Ovary (tissue), 9 donors: Measurements from ENCODE around the gene SLC11A1. TPM values are rescaled to one million over a fixed set of nuclear protein-coding genes. Genes with fewer than 3 reads are reported as not detected.

ENCODE experiments used
- DNase-seq, 5 donors: peaks; one replicate each; pipeline ENCODE4 v3.0.0-alpha.2; 2019 to 2020
- H3K27ac ChIP-seq, 2 donors: fragments of 200-600 bp; one replicate each; pipeline versions ENCODE4 v1.5.1 to v1.8.0; 2019 to 2022
- H3K27me3 ChIP-seq: fragments of 200-600 bp; one replicate; pipeline ENCODE4 v1.8.0; 2022
- H3K36me3 ChIP-seq: fragments of 200-600 bp; sonication (generic); one replicate; pipeline ENCODE4 v1.5.1; 2019
- H3K4me1 ChIP-seq: one replicate; pipeline ENCODE4 v1.8.1; 2013; ENCODE audit warnings: mild to moderate bottlenecking, moderate library complexity; ENCODE audit not compliant: insufficient read depth
- H3K4me3 ChIP-seq: fragments of 200-600 bp; sonication (generic); one replicate; pipeline ENCODE4 v1.5.1; 2017
- H3K9me3 ChIP-seq, 2 donors: fragments of 200-600 bp in 1 of 2; sonication (generic) in 1 of 2; one replicate each; pipeline versions ENCODE4 v1.5.1 to v1.8.1; 2013 to 2019; ENCODE audit warnings: mild to moderate bottlenecking in 1 of 2, moderate library complexity in 1 of 2
- EP300 ChIP-seq: sonication (generic); formaldehyde crosslinking; IDR thresholded peaks from one replicate; pipeline ENCODE4 v1.6.1; 2017; ENCODE audit warnings: antibody characterized with exemption
- POLR2A ChIP-seq: fragments of 450-650 bp; IDR thresholded peaks from one replicate; pipeline ENCODE4 v1.6.1; 2017; ENCODE audit warnings: antibody characterized with exemption, mild to moderate bottlenecking, moderate library complexity
- WGBS, 3 donors: extraction: QIAGEN DNeasy Blood & Tissue Kit in 1 of 3; methylation state at CpG; one replicate each; pipeline versions ENCODE4 v1.1.5 to v1.1.7; 2013 to 2017; 5-methylcytosine and 5-hydroxymethylcytosine counted together
- intact Hi-C, 4 donors: fragments of 100-400 bp; cut with DNase I; formaldehyde crosslinking; loops; one replicate each; pipeline versions ENCODE4 v1.11.0 to v1.15.1; 2022 to 2023
- polyA plus RNA-seq, 2 donors: library from polyadenylated mRNA; stranded (reverse); fragments of 200-250 nt in 1 of 2; fragments of 350-450 nt in 1 of 2; fragmentation: Illumina TruSeq in 1 of 2; extraction: RNeasy Lipid Tissue Mini Kit (QIAGEN cat#74804) in 1 of 2; gene quantifications; one replicate each; pipeline ENCODE4 v1.2.3, GENCODE V29; 2013 to 2014
- total RNA-seq, 7 donors: library from RNA; depleted of rRNA in 2 of 7; stranded (reverse); fragments of >200 nt in 2 of 7; fragmentation: NEBNext Ultra II Directional in 3 of 7; extraction: Animal tissue kit (Norgen Biotek cat#: 25700) in 3 of 7; gene quantifications; one replicate each; pipeline versions ENCODE4 v1.1.0 to v1.2.4, GENCODE V29; 2016 to 2023
- TF ChIP-seq, protein P1 (sequence below), 3 donors: fragments of 450-650 bp in 2 of 3; fragments of 200-600 bp in 1 of 3; IDR thresholded peaks; one replicate each; pipeline versions ENCODE4 v1.5.1 to v1.8.0; 2016 to 2022; ENCODE audit warnings: antibody characterized with exemption in 3 of 3, mild to moderate bottlenecking in 1 of 3
- donor health status: DM: no; HTN: no; CAD: no; lungs with moderate emphysema.
- donor health status: DM: no; HTN: no; CAD: no.
- donor health status: Bipolar disorder and iron deficiency.
- donor health status: DM: yes; HTN: yes; CAD: no.
- donor health status: DM: no; HTN: no; CAD: no.
- donor health status: DM: yes; HTN: yes; CAD: no.

The SLC11A1 gene
- total and polyA plus RNA-seq, 9 donors: 0.83 to 28.9 (median 5.4) TPM

DNA sequence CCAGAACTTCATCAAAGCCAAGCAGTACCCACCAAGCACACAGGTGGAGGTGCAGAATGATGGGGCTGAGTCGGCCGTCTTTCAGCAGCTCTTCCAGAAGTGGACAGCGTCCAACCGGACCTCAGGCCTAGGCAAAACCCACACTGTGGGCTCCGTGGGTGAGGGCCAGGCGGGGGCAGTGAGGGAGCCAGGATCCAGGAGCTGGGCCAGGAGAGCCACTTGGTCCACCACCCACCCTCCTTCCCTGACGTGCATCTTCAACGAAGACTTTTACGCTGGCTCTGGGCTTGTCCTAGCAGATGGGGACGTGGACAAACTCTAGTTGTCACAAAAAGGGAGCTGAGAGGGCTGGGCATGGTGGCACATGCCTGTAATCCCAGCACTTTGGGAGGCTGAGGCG is 48.6 kb downstream of the SLC11A1 start:
- H3K4me3 ChIP-seq: no peak overlapping the region
- 88 to 92% (median 91%) methylated on average over 11 of the region's 11 CpGs for WGBS, 3 donors
- H3K36me3 ChIP-seq: no peaks in the 10 kb centered on the region
- H3K27ac ChIP-seq: no peak overlapping the region
- intact Hi-C loops: no loop called here
- no peaks in the 10 kb centered on the region for H3K9me3 ChIP-seq
- H3K4me1 ChIP-seq: no peaks in the 10 kb centered on the region
- TF ChIP-seq, protein P1, sequence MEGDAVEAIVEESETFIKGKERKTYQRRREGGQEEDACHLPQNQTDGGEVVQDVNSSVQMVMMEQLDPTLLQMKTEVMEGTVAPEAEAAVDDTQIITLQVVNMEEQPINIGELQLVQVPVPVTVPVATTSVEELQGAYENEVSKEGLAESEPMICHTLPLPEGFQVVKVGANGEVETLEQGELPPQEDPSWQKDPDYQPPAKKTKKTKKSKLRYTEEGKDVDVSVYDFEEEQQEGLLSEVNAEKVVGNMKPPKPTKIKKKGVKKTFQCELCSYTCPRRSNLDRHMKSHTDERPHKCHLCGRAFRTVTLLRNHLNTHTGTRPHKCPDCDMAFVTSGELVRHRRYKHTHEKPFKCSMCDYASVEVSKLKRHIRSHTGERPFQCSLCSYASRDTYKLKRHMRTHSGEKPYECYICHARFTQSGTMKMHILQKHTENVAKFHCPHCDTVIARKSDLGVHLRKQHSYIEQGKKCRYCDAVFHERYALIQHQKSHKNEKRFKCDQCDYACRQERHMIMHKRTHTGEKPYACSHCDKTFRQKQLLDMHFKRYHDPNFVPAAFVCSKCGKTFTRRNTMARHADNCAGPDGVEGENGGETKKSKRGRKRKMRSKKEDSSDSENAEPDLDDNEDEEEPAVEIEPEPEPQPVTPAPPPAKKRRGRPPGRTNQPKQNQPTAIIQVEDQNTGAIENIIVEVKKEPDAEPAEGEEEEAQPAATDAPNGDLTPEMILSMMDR (IDR thresholded peaks at IDR 0.05): no peak
- TF ChIP-seq EP300 (no peak), POLR2A (no peak)
- H3K27me3 ChIP-seq: no peaks in the 10 kb centered on the region
- peak in 2 of 5 donors; percentile 9 to 18 for DNase-seq

DNA sequence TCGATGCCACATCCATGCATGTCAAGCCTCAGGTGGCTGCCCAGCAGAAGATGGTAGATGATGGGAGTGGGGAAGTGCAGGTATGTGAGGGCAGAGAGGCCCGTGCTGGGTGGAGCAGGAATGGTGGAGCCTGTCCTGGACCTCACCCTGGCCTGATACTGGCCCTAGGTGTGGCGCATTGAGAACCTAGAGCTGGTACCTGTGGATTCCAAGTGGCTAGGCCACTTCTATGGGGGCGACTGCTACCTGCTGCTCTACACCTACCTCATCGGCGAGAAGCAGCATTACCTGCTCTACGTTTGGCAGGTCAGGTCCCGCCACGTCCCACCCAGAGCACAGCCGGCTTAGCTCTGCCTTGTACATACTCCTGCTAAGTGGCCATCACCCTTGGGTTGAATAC is 49.8 kb downstream of the SLC11A1 start:
- intact Hi-C loops: no loop called here
- TF ChIP-seq, protein P1 (IDR thresholded peaks at IDR 0.05): no peak
- TF ChIP-seq POLR2A (no peak), EP300 (no peak)
- Histone ChIP-seq H3K27ac (no peak overlapping the region), H3K9me3 (no peaks in the 10 kb centered on the region), H3K36me3 (no peaks in the 10 kb centered on the region), H3K4me1 (no peaks in the 10 kb centered on the region), H3K27me3 (no peaks in the 10 kb centered on the region), H3K4me3 (no peak overlapping the region)
- WGBS, 3 donors: 89 to 91% (median 90%) methylated on average over 10 of the region's 10 CpGs
- peak in 1 of 5 donors; percentile 3 for DNase-seq

DNA sequence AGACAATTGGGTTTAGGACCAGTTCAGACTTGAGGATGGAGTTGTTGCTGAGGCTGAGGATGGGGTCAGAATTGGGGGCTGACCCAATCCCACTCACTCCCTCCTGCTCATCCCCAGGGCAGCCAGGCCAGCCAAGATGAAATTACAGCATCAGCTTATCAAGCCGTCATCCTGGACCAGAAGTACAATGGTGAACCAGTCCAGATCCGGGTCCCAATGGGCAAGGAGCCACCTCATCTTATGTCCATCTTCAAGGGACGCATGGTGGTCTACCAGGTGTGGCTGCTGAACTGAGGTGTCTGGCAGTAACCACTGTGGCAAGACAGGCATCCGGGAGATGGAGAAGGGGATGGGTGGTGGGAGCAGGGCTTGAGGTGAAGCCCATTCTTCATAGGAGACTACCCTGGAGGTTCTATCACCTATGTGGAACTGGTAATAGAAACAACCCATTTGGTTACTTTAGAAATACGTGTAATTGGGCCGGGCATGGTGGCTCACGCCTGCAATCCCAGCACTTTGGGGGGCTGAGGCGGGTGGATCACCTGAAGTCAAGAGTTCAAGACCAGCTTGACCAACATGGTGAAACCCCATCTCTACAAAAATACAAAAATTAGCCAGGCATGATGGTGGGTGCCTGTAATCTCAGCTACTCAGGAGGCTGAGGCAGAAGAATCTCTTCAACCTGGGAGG is 50.7 kb downstream of the SLC11A1 start:
- DNase-seq: peak in 1 of 5 donors; percentile 13
- H3K4me1 ChIP-seq: no peaks in the 10 kb centered on the region
- H3K9me3 ChIP-seq: no peaks in the 10 kb centered on the region
- H3K36me3 ChIP-seq: no peaks in the 10 kb centered on the region
- no peak overlapping the region for H3K4me3 ChIP-seq
- H3K27ac ChIP-seq: no peak overlapping the region
- no peaks in the 10 kb centered on the region for H3K27me3 ChIP-seq
- WGBS, 3 donors: 91 to 96% (median 93%) methylated on average over 8 of the region's 8 CpGs
- TF ChIP-seq, protein P1 (IDR thresholded peaks at IDR 0.05): no peak
- TF ChIP-seq POLR2A (no peak), EP300 (no peak)
- intact Hi-C loops: no loop called here

DNA sequence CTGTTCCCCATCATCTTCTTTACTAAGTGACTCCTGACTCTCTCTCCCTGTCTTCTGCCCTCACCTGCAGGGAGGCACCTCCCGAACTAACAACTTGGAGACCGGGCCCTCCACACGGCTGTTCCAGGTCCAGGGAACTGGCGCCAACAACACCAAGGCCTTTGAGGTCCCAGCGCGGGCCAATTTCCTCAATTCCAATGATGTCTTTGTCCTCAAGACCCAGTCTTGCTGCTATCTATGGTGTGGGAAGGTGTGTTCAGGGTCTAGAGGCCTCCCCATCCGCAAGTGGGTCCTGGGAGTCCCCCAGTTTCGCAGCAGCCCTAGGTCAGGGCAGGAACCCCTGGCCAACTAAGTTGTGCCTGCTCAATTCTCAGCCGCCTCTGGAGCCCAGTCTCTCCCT is 52.4 kb downstream of the SLC11A1 start:
- intact Hi-C loops: no loop called here
- Histone ChIP-seq H3K4me1 (no peaks in the 10 kb centered on the region), H3K36me3 (no peaks in the 10 kb centered on the region), H3K27me3 (no peaks in the 10 kb centered on the region), H3K27ac (no peak overlapping the region), H3K4me3 (no peak overlapping the region), H3K9me3 (no peaks in the 10 kb centered on the region)
- 91 to 95% (median 91%) methylated on average over 9 of the region's 9 CpGs for WGBS, 3 donors
- TF ChIP-seq POLR2A (no peak), EP300 (no peak)
- TF ChIP-seq, protein P1 (IDR thresholded peaks at IDR 0.05): no peak
- DNase-seq: peak in 1 of 5 donors; percentile 4
